CD4-positive, alpha-beta T cell treated with Interleukin-6 for 4 hours (primary cell): ENCODE measurements around the gene TMEM31.
"Not testable (repeated sequence)": the region's sequence is repeated elsewhere in the genome, so short reads cannot be mapped to it uniquely, and the experiment has no call there.

ENCODE experiments used
- DNase-seq: peaks from one replicate; pipeline ENCODE4 v3.0.0-alpha.2; 2020; ENCODE audit warnings: mixed read lengths

The TMEM31 gene

DNA sequence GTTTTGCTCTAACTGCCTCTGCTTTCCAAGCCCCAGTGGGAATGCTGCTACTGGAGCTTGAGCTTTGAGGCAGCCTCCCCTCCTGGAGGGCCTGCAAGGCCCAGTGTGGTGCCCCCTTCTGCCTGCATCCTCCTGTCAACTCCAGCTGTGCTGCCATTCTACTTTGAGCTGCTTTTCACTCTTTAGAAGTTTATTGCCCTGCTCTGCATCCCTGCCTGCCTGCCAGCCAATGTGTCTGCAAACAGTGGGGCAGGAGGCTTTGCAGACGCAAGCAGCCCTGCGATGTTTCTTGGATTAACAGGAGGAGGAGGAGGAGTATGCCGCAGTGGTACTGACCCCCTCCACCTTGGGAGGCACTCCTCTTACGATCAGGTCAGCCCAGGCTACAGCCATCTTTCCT is 16.4 kb downstream of the TMEM31 start:
- DNase-seq: no peak

DNA sequence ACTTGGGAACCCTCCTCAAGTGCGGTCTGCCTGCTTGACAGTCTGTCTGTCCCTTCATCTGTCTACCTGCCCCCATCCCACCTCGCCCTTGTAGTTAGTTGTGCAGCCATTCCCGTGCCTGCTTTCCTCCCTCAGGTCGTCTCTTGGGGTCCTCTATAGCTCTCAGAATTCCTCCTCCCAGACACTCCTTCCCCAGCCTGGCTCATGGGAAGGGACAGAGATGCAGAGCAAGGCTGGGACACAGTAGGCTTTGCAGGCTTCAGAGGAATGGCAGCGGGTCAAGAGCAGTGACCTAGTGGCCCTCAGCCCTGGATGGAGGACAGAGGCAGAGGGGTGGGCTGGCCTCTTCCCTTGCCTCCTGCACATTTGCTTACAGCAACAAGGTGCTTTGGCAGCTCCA is 18.3 kb downstream of the TMEM31 start:
- no peak for DNase-seq

DNA sequence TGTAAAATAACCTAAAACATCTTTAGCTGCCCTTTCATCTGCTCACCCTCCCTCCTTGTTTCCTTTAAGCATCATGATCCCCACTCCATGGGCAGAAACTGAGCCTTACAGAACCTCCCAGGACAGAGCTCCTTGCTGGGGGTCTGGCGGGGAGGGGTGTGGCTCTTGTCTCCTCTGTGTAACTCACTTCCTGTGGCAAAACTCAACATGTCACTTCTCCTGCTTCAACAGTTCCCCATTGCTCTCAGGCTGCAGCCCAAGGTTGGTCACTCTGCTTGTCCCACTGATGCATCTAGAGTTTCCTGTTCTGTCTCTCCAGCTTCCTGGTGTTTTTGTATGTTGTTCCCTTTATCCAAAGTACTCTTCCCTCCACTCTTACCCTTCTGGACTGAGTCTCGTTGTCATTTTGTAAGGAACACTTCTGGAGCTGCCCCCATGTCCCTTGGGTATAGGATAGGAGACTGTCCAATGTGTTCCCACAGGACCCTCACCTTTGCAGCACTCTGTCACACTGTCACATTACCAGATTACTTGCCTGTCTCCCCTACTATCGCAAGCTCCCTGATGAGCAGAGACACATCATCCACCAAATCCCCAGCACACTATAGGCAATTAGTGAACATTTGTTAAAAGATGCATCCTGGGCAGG is 19.6 kb downstream of the TMEM31 start:
- no peak for DNase-seq

DNA sequence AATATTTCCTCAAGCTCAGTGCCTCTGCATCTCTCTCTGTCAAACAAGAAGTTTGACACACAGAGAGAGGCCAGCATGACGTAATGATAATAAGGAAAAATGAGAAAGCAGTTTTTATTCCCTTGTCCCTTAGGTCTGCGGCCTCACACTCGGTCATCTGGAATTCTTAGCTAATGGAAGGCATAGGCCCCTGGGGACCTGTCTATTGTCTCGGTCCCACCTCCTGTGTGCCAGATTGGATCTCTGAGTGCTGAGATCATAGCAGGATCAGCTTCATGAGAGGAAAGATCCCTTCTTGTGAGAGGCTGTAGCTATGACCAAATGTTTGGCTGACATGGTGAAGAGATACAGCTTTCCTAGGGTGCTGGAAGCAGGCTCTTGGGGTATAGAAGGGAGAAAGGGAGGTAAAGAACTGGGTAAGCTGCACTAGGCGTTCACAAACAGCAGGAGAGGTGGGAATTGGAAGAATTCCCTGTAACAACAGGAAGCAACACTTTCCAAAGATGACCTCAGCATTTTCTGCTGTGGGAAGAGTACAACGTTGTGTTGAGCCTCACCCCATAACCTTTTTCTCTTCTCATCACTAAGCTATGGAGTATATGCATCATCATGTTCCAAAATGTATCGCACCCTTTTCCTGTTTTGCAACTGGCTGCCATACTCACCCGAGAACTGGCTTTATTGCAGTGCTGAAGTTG is 20.2 kb downstream of the TMEM31 start:
- DNase-seq: no peak

DNA sequence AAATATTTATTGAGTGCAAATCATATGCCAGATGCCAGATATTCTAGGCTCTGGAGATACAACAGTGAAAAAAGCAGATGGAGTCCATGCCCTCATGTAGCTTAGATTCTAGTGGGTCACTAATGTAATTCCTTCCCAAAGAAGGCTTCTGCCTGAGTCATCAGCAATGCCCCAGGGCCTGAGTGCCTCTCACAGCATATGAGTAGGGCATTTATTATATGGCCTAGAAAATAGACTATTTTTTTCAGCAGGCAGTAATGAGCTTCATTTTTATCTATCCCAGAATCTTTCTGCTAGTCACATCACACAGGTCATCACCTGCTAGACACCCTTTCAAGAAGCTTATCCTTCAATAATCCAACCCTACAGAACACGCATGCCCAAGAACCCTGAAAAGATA is 22.3 kb downstream of the TMEM31 start:
- no peak for DNase-seq

DNA sequence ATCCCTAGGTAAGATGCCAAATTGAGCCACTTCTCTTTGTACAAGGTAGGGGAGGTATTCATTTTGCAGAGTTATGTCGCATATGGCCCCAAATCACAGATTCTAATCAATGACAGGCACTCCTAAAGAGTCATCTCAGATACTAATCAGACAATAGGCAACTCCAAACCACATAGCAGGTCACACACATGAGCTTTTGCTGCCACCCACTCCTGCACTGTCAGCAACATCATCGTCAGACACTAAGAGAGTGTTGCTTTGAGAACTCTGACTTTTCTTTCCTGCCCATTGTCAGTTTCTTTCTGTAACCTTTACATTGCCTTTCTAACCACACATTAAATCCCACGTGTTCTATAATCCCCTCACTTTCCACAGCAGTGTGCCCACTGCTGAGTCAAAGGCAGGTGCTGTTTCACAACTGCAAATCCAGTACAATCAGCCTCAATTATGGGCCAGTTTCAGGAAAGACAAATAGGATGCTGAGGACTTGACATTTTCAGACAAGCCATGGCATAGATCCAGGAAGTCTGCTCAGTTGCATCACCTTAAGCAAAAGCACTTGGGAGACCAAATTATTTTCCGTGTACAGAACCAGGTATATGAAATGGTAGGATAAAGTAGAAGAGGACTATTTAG is 23.5 kb downstream of the TMEM31 start:
- no peak for DNase-seq

DNA sequence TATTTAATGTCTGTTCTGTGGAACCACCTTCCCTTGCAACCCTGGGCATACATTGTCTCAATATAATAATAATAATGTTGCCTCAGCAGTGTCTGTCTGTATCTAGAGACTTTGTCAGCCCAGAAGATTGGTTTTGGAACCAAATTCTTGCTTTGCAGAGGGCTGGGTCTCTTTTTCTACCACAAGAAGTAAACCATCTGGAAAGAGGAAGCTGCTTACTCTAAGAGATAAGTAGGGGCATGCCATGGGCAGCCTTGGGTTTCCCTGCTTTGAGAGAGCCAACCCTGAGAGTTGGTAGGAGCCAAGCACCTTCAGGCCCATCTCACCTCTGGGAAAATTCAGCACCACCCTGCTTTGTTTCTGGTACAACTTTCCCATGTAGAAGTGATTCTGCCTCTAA is 27.0 kb downstream of the TMEM31 start:
- no peak for DNase-seq

DNA sequence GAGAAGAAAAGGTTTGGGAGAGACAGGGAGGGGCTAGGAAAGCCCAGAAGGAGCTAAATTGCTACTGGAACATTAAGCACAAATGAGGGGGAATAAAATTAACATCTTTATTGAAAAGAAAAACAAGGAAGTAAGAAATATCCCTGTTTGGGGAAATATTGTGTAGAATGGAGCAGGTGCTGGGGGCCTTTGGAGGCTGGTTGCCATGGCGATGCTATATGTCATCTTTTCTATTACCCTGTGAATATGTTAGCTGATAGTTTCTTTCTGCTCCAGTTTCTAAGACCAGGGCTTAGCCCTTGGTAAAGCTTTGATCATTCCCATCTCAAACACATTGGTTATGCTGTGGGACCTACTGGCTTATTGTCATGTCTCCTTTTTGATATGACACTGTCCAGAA is 28.7 kb downstream of the TMEM31 start:
- DNase-seq: no peak

DNA sequence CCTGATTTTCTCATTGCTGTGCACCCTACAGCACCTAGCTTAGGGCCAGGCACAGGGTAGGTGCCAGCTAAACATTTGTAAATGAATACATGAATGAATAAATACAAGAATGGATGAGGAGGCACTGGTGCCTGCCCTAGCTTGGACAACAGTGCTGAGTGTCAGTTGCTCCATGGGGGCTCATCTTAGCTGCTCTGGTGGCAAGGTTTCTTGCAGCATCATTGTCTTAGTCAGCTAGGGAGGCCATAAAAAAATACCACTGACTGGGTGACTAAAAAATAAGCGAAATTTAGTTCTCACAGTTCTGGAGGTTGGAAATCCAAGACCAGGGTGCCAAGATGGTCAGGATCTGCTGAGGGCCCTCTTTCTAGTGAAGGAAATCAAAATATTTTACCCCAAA is 31.2 kb downstream of the TMEM31 start:
- DNase-seq: no peak

DNA sequence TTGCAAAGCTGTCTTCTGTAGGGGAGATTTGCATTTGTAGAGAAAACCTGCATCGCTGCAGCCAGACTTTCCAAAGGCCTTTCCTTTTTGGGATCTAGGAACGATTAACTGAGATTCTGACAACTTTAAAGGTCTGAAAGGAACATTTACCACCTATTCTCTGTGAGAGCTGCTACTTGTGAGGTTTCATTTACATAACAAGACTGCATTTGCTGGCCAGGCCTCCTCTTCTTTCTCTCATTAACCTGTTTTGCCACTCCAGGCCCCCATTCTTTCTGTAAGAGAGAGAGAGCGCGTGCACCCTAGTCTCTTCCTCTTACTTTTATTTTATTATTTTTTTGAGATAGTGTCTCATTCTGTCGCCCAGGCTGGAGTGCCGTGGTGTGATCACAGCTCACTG is 31.6 kb downstream of the TMEM31 start:
- no peak for DNase-seq

DNA sequence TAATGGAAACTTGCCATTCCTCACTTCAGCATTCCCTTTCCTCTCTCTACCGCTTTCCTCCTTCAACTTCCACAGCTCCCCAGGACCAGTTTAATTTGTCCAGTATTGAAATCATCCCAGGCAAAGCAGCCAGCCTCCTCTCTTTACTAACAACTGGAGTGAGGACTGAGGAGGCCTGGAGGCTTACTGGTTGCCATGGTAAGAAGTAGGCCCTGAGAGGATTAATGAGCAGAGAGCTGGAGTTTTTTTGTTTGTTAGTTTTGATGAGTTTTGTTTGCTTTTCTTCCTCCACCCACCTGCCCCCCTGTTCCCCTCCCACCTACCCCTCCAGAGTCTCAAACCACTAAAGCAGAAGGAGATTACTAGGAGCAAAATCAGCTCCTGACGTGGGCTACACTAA is 36.5 kb downstream of the TMEM31 start:
- no peak for DNase-seq

DNA sequence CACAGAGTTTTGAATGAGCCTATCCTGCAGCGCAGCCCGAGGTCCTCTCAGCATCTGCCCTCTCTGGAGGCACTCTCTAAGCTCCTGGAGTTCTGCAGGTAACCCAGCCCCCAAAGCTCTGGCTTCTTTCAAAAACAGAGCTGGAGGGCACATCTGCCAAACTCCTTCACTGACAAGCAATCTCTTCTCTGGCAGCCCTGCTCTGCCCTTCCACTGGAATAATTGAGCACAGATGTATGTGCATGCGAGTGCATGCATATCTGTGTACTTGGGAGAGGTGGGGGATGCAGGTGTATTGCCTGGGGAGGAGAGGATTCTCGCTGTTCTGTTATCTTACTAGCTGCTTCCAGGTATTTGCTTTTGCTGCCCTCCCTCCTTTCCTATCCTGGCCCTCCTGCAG is 43.7 kb downstream of the TMEM31 start:
- no peak for DNase-seq

DNA sequence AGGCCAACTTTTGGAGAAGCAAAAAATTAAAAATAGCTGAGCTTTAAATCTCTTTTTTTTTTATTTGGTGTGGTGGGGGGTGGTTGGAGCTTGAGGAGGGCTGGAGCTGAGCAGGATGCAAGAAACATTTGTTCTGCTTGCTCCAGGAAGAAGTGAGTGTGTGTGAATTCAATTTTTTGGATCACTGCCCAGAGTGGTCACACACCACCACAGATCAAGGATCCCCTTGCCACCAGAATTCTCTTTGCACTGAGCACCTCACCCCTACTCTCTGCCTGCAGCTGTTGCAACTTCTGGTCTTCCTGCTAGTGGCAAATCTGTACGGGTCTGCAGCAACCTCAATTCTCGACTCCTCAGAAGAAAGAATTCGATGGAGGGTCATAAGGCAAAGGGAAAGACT is 46.0 kb downstream of the TMEM31 start:
- no peak for DNase-seq

DNA sequence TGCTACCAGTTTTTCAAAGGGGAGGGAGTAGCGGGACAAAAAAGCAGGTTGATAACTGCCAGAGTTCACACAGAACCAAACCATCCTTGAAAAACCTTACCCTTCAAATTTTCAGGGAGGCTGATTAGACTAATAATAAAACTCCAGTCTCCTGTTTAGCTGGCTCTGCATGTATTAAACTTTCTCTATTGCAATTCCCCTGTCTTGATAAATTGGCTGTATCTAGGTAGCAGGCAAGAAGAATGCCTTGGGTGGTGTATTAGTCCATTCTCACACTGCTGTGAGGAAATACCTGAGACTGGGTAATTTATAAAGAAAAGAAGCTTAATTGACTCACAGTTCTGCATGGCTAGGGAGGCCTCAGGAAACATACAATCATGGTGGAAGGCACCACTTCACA is 47.8 kb downstream of the TMEM31 start:
- no peak for DNase-seq

DNA sequence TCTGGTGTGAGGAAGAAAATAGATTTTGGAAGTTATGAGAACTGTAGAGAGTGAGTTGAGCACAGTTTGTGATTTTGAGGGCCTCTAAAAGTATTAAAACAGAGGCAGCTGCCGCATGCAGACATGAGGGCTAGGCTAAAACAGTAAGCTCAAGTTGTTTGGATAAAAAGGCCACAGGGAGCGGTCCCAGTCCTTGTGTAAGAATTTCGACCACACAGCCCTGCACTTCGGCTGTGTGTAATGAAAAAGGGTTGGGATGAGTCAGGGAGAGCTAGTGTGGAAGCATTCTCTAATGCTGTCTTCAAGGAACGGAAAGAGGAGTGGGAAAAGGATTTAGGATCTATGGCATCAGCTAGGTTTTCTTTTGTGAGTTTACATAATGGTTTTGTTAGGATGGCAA is 52.8 kb downstream of the TMEM31 start:
- DNase-seq: not testable (repeated sequence)
